Measurements from ENCODE around the gene ATP8B4.

DNA sequence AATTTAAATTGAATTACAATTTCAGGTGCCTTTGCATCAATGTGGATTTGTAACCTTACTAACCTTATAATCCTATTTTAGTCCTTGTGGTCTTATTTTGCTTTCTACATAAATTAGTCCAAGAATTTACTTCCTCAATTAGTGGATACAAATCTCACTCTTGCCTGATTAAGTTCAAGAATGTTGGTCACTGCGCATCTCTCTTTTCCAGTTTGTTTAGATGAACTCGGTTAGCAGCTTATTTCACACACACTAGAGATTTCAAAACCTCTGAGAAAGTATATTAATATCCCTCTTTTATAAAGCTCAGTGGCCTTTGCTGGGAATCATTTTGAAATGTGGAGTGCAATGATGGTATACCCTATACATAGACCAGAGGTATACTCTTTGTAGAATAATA is 254.8 kb downstream of the ATP8B4 start:
- TF ChIP-seq, protein P1, sequence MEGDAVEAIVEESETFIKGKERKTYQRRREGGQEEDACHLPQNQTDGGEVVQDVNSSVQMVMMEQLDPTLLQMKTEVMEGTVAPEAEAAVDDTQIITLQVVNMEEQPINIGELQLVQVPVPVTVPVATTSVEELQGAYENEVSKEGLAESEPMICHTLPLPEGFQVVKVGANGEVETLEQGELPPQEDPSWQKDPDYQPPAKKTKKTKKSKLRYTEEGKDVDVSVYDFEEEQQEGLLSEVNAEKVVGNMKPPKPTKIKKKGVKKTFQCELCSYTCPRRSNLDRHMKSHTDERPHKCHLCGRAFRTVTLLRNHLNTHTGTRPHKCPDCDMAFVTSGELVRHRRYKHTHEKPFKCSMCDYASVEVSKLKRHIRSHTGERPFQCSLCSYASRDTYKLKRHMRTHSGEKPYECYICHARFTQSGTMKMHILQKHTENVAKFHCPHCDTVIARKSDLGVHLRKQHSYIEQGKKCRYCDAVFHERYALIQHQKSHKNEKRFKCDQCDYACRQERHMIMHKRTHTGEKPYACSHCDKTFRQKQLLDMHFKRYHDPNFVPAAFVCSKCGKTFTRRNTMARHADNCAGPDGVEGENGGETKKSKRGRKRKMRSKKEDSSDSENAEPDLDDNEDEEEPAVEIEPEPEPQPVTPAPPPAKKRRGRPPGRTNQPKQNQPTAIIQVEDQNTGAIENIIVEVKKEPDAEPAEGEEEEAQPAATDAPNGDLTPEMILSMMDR (IDR thresholded peaks at IDR 0.05) = no peak
- no peak for TF ChIP-seq POLR2A (IDR thresholded peaks at IDR 0.05)
